ENCODE results near the gene SNRNP35. TPM values are rescaled to one million over a fixed set of nuclear protein-coding genes. Genes with fewer than 3 reads are reported as not detected.

SNRNP35 gene
- total RNA-seq, 1 experiment from 2014 or later = 20.6 TPM

GRCh38 chr12:123494124-123494851, 36.3 kb downstream of the SNRNP35 start:
- Histone ChIP-seq H3K9me3 (ENCODE audit: low read depth, low read length, poor library complexity, severe bottlenecking) (no peaks in the 10 kb centered on the region), H3K36me3 (ENCODE audit: insufficient read depth, low read length, poor library complexity, severe bottlenecking) (no peaks in the 10 kb centered on the region), H3K4me3 (ENCODE audit: low read depth, low read length, poor library complexity, severe bottlenecking) (no peak overlapping the region), H3K27me3 (replicated peaks; ENCODE audit: insufficient read depth, low read depth, low read length, poor library complexity) (no peaks in the 10 kb centered on the region), H3K4me1 (ENCODE audit: insufficient read depth, low read length, poor library complexity, severe bottlenecking) (no peaks in the 10 kb centered on the region), H3K27ac (ENCODE audit: low read depth, low read length, poor library complexity, severe bottlenecking) (no peak overlapping the region)
- intact Hi-C loops (cut with micrococcal nuclease; ENCODE audit: unreplicated experiment) = no loop called here
- DNase-seq (ENCODE audit: low spot score) = no peak
- no peak for TF ChIP-seq CTCF (conservative IDR thresholded peaks at IDR 0.05; ENCODE audit: low read depth, low read length)
- TF ChIP-seq EZH2 (IDR thresholded peaks at IDR 0.05; ENCODE audit: borderline replicate concordance, low read depth, low read length, poor library complexity, severe bottlenecking) = no peak
- POLR2A ChIA-PET (ENCODE audit: low non-redundant PET) = interaction anchor here (0.7 kb wide), 1 partner anchor 597 kb away, joined by 7 read pairs; no protein-coding TSS in a partner anchor
- CTCF ChIA-PET = interaction anchor here (0.5 kb wide), 1 partner anchor 172 kb away, joined by 4 read pairs; no protein-coding TSS in a partner anchor
- BruUV-seq (replicated peaks) = no TSS peak

GRCh38 chr12:123497065-123497464, 39.1 kb downstream of the SNRNP35 start:
- BruUV-seq (replicated peaks) = no TSS peak
- Histone ChIP-seq H3K36me3 (ENCODE audit: insufficient read depth, low read length, poor library complexity, severe bottlenecking) (no peaks in the 10 kb centered on the region), H3K9me3 (ENCODE audit: low read depth, low read length, poor library complexity, severe bottlenecking) (no peaks in the 10 kb centered on the region), H3K27ac (ENCODE audit: low read depth, low read length, poor library complexity, severe bottlenecking) (no peak overlapping the region), H3K4me1 (ENCODE audit: insufficient read depth, low read length, poor library complexity, severe bottlenecking) (no peaks in the 10 kb centered on the region), H3K4me3 (ENCODE audit: low read depth, low read length, poor library complexity, severe bottlenecking) (no peak overlapping the region), H3K27me3 (replicated peaks; ENCODE audit: insufficient read depth, low read depth, low read length, poor library complexity) (no peaks in the 10 kb centered on the region)
- TF ChIP-seq CTCF (conservative IDR thresholded peaks at IDR 0.05; ENCODE audit: low read depth, low read length) (no peak), EZH2 (IDR thresholded peaks at IDR 0.05; ENCODE audit: borderline replicate concordance, low read depth, low read length, poor library complexity, severe bottlenecking) (no peak)
- intact Hi-C loops (cut with micrococcal nuclease; ENCODE audit: unreplicated experiment) = no loop called here
- ChIA-PET CTCF (no interaction called here), POLR2A (ENCODE audit: low non-redundant PET) (no interaction called here)
- no peak for DNase-seq (ENCODE audit: low spot score)

GRCh38 chr12:123498126-123498825, 40.3 kb downstream of the SNRNP35 start:
- DNase-seq (ENCODE audit: low spot score) = no peak
- H3K4me1 ChIP-seq (ENCODE audit: insufficient read depth, low read length, poor library complexity, severe bottlenecking) = no peaks in the 10 kb centered on the region
- ChIA-PET POLR2A (ENCODE audit: low non-redundant PET) (no interaction called here), CTCF (no interaction called here)
- H3K4me3 ChIP-seq (ENCODE audit: low read depth, low read length, poor library complexity, severe bottlenecking) = no peak overlapping the region
- no peak overlapping the region for H3K27ac ChIP-seq (ENCODE audit: low read depth, low read length, poor library complexity, severe bottlenecking)
- H3K27me3 ChIP-seq (replicated peaks; ENCODE audit: insufficient read depth, low read depth, low read length, poor library complexity) = no peaks in the 10 kb centered on the region
- intact Hi-C loops (cut with micrococcal nuclease; ENCODE audit: unreplicated experiment) = no loop called here
- no peaks in the 10 kb centered on the region for H3K9me3 ChIP-seq (ENCODE audit: low read depth, low read length, poor library complexity, severe bottlenecking)
- H3K36me3 ChIP-seq (ENCODE audit: insufficient read depth, low read length, poor library complexity, severe bottlenecking) = no peaks in the 10 kb centered on the region
- no TSS peak for BruUV-seq (replicated peaks)
- no peak for TF ChIP-seq CTCF (conservative IDR thresholded peaks at IDR 0.05; ENCODE audit: low read depth, low read length)
- TF ChIP-seq EZH2 (IDR thresholded peaks at IDR 0.05; ENCODE audit: borderline replicate concordance, low read depth, low read length, poor library complexity, severe bottlenecking) = no peak

Data from A673 (cell line).